Fibroblast of skin of right biceps (primary cell): ENCODE results near the gene WDR72.
"Not testable (repeated sequence)": the region's sequence is repeated elsewhere in the genome, so short reads cannot be mapped to it uniquely, and the experiment has no call there.

ENCODE experiments used
- DNase-seq: peaks from one replicate; pipeline ENCODE4 v3.0.0-alpha.2; 2013

WDR72 gene

DNA sequence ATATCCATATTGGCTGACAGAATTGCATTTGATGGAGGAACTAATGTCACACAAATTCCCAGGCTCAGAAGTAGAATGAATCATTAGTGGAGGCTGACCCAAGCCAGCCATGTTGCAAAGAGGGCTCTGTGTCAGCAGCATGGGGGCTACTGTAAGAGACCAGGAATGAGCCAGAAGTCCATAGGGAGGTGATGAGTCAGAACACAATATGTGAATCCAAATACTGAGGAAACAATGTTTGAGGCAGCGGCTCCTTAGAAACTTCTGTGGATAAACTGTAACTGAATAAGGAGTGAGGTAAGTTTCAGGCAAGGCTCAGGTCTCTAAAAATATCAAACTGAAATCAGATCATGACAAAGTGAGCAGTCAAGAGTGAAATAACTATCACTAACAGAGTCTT, 170.7 kb downstream of the WDR72 start:
- peak; percentile 92 for DNase-seq

DNA sequence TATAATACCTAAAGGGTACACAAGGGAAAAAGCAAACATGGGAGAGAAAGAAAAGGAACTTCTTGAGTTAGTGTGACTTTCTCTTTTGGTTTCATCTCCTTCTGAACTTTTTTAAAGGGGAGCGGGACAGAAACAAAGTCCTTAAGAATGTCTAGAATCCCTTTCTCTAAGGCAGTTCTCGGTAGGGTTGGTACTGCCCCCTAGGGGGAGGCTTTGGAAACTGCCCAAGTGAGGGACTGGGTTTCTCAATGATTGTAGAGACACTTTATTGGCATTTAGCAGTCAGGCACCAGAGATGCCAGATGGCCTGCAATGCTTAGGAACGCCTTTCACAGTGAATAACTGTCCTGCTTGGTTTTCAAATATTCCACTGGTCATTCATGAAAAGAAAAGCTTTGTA, 172.7 kb downstream of the WDR72 start:
- DNase-seq: peak; percentile 18

GRCh38 chr15:53581513-53581912, 177.9 kb downstream of the WDR72 start:
- no peak for DNase-seq

DNA sequence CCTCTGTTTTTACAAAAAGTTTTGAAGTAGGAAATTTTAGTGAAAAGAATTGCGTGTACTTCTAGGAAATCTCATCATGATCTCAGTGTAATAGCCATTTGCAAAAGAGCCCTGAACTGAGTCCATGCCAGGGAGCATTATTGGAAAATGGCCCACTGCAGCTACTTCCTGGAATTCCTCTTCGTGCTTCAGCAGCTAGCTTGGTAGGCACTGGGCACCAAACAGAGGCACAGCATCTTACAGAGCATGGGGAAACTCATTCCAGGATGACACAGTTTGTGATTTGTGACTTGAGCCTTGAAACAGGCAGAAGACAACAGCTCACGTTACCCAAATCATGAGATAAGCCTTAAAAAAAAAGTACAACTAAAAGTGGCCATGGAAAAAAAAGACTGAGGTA, 179.1 kb downstream of the WDR72 start:
- no peak for DNase-seq

- no peak for DNase-seq
Observed at GRCh38 chr15:53576841-53577240, 182.6 kb downstream of the WDR72 start.

DNA sequence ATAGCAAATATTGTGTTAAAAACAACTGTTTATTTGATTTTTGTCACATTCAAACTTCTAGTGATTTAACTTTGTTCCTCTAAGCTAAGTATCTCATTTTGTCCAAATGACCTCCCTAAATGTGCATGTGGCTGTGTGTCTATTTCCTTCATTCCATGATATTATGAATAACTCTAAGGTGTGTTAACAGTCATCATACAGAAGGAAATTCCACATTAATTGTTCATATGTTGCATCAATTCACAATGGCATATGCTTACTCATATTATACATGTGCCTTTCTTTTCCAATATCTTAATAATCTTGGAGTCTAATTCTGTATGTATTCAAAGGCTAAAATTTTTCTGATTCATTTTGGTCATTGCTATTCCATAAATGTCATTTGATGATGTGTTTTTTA, 186.4 kb downstream of the WDR72 start:
- DNase-seq: no peak

- peak; percentile 31 for DNase-seq
Observed at GRCh38 chr15:53569751-53570480, 189.5 kb downstream of the WDR72 start.

DNA sequence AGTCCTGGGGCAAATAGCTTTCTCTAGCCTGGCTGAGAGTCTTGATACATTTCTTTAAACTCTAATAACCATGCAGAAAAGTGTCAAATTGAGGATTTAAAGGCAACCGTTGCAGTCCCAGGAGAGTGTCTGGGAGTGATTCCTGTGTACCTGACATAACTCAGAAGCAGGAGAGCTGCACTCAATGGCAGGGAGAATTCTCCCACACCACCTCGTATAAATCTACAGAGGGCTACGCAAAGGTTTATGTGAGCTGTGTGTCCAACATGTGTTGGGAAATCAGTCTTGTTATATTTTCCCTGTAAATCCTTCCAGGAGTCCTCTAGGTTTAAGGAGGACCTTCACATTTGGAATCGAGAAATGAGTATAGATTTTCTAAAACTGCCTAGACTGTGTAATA, 192.6 kb downstream of the WDR72 start:
- DNase-seq: no peak

- DNase-seq: no peak
Observed at GRCh38 chr15:53565721-53566120, 193.7 kb downstream of the WDR72 start.

DNA sequence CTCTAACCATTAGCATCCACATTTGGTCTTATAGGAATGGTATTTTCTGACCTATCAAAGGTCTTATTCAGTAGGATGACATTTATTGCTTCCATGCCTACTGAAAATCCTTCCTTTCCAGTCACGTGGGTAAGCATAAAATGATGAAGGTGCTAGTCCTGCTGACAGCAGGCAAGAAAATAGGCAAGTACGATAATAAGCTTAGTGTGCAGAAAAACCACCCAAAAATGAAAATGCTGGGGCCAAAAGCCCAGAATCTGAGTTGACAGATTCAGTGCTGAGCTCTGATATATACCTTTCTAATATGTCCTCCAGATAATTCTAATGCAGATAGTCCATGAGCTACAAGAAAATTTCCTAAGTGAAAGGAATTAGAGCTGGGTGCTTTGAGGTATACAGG, 194.8 kb downstream of the WDR72 start:
- DNase-seq: no peak

DNA sequence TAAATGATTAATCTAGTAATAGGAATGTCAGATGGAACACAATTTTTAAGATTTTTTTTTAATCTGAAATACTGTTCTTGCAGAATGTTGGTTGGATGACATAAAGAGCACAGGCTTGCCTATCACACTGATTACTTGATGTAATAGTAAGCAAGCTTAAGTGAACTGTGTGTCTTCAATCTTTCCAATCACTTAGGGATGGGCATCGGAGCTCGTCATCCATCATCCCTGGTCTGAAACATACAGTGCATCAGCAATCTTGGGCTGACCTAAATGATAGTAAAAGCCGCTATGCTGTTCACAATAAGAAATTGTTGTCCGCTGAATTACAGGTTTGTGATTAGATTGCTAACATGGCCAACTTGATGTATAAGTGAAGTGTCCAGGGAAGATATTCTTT, 195.8 kb downstream of the WDR72 start:
- DNase-seq: no peak

- no peak for DNase-seq
Observed at GRCh38 chr15:53559364-53560277, 199.8 kb downstream of the WDR72 start.

GRCh38 chr15:53558384-53558783, 201.1 kb downstream of the WDR72 start:
- no peak for DNase-seq

DNA sequence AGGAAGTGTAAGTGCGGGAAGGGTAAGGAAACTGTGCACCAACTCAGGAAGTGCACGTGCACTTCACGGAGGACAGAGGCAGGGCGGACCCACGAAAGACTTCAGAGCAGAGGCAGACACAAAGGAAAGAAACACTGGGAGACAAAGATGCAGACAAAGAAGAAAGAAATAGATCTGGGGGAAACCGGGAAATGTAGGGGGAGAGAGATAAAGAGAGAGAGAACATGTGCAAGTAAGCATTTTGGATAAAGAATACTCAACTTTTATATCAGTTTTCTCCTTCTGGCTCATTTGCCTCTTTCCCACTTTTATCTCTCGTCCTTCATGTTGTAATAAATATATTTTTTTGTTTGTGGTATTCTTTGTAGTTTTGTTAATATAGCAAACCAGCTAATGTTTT, 204.2 kb downstream of the WDR72 start:
- no peak for DNase-seq

GRCh38 chr15:53549697-53550305, 209.7 kb downstream of the WDR72 start:
- DNase-seq: no peak

GRCh38 chr15:53548236-53548635, 211.2 kb downstream of the WDR72 start:
- no peak for DNase-seq

DNA sequence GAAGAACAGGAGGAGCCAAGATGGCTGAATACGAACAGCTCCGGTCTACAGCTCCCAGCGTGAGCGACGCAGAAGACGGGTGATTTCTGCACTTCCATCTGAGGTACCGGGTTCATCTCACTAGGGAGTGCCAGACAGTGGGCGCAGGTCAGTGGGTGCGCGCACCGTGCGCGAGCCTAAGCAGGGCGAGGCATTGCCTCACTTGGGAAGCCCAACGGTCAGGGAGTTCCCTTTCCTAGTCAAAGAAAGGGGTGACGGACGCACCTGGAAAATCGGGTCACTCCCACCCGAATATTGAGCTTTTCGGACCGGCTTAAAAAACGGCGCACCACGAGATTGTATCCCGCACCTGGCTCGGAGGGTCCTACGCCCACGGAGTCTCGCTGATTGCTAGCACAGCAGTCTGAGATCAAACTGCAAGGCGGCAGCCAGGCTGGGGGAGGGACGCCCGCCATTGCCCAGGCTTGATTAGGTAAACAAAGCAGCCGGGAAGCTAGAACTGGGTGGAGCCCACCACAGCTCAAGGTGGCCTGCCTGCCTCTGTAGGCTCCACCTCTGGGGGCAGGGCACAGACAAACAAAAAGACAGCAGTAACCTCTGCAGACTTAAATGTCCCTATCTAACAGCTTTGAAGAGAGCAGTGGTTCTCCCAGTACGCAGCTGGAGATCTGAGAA, 218.7 kb downstream of the WDR72 start:
- not testable (repeated sequence) for DNase-seq

DNA sequence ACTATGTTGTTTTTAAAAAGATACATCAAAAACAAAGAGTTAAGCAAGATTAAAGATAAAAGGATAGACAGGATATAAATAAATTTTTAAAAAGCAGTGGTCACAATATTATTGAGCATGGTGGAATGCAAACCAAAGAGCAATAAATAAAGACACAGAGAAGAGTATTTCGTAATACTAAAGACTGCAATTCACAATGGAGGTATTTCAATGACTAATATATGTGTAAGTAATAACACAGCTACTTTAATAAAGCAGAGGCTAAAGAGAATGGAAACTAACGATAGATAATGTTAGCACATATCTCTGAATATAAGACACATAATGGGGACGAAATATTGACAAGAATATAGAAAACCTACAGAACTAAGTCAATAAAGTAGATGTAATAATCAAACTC, 219.6 kb downstream of the WDR72 start:
- no peak for DNase-seq

GRCh38 chr15:53536479-53537120, 222.9 kb downstream of the WDR72 start:
- no peak for DNase-seq

DNA sequence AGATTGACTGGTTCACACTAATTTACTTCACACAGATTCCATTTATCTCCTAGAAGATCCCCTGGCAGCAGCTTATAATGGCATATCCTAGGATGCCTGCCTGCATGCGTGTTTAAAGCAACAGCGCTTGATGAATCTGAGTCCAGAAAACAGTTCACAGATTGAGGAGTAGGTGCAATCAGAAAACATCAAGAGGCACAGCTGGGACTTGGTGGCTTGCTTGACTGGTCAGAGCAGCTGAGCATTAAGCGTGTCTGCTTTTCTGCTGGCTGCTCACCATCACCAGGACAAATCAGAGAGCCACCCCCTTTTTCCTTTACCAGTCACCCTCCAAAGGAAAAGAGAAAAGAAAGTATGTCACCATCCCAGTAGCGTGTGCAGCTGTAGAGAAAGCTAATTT, 223.6 kb downstream of the WDR72 start:
- no peak for DNase-seq

DNA sequence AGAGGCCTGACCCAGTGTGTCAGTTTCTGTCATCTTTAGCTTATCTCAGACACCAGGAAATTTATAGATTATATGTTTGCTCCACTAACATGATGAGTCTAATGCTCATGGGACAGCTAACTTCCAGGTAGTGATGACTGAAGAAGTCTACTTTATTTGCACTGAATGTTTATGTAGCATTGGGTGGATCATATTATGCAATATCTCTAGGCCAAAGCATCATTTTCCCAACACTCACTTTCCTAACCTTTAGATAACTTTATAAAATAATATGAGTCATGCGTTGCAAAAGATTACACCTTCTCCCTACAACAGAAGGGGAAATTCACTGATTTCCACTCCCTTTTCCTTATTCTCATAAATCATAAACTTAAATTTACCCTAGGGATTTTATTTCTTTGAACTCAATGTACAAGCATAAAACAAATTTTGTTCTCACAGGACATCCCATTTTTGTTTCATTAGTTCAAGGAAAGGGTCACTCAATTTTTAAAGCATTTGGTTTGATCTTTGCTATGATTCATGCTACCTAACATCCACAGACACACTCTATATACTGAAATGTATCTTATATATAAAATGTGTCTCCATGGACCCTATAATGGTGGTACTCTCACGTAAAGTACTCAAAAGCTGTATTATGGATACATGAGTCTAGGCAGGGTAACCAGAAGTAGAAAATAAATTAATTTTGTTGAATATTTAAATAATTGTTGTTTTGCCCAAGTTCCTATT, 225.2 kb downstream of the WDR72 start:
- DNase-seq: peak; percentile 3

DNA sequence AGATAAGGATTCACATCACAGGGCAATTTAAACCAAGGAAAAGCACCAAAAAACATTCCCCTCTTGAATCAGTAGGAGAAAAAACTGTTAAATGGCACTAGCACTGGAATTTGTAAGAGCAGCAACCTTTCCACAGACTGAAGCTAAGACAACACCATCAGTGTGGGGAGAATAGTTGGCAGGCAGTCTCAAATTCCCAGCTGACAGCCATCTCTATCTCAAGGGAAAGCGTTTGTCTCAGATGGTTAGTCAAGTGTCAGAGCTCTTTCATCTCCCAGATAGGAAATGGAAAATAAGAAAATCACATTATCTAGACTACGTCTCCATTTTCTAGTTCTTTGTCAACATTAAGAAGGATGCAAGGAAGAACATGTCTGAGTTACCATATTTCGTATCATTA, 228.7 kb downstream of the WDR72 start:
- no peak for DNase-seq
